ENCODE measurements around the gene DCTN1.
A peak's percentile ranks its signal among the peaks of the same experiment; 100 is the strongest.

Gene DCTN1

DNA sequence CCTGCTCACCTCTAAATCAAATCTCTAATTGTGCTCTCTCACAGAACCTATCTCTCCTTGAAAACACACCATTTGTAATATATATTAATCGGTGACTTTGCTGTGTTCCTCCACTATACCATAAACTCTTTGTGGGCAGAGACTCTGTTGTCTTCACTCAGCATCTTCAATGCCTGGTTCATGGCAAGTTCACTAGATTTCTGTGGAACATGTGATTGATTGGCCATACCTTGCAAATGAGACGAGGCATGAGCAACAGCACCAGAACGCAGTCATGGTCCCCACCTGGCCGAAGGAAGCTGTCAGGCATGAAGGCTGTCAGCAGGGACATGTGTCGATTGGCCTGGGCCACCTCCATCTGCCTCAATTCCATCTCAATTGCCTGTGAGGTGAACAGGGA, 11.6 kb downstream of the DCTN1 start:
- no peak for DNase-seq

DNA sequence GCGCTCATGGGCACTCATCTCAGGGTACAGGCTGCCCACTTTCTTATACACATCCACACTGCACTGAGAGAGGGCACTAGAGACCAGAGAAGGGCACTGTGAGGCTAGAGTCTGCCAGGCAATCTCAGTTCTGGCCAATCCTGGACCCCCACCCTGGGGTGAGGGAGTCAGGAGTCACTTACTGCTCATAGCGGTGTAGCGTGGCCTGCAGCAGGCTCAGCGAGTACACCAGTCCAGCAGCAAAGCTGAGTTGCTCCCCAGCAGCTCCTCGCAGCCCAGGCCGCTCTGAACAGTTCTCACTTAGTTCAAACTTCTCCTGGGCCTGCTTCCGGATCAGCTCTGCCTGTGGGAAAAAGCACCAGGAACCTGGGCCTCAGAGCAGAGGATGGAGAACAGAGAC, 12.3 kb downstream of the DCTN1 start:
- no peak for DNase-seq

DNA sequence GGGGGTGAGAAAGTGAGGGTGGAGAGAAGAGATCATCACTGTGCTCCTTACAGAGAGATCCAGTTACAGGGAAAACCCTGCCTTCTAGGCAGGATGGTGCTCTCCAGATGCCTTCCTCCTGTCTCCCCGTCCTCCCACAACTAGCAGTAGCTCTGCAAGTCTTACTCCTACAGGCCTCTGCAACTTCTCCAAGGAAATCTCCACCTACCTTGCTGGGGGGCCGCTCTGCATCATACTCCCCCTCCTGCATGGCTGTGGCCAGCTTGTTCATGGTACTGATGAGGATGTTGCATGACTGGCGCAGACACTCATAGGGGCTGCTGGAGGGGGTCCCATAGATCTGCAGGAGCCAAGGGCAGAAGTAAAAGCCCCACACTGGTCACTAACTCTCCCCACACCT, 14.1 kb downstream of the DCTN1 start:
- DNase-seq, result no peak

GRCh38 chr2:74364533-74365505, 15.3 kb downstream of the DCTN1 start:
- DNase-seq, result no peak

DNA sequence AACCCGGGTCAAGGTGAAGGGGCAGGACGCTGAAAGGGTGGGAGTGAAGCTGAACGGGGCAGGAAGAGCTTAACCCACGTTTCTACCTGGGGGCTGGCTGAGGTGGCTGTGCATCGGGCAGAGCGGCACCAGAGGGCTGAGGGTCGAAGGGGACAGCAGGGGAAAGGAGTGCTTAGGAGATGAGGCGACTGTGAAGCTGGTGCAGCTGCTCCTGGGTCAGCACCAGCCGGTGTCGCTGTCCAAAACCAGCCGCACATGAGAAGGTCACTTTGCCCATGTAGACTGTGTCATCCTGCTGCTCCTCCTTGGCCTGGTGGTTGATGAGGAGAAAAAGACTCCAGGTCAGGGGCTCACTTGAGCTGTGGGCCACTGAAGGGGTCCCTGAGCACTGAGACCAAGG, 18.8 kb downstream of the DCTN1 start:
- no peak for DNase-seq

- no peak for DNase-seq
Measured at GRCh38 chr2:74357627-74358026, 22.5 kb downstream of the DCTN1 start.

DNA sequence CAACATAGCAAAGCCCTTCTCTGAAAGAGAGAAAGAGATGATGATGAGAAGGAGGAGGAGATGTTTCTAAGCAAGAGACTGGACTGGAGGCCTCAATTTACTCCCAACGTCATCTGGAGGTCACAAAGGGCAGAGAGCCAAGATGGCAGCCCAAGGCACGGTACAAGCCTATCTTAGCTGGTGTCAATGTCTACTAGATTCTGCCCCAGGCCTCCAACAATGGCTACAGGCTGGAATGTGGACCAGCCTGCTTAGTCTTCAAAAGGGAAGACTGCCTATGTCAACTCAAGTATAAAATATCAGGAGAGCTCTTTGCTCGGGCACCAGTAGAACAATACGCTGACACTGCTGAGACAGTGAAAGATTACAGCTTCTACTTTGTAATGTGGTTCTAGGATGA, 30.2 kb downstream of the DCTN1 start:
- no peak for DNase-seq

DNA sequence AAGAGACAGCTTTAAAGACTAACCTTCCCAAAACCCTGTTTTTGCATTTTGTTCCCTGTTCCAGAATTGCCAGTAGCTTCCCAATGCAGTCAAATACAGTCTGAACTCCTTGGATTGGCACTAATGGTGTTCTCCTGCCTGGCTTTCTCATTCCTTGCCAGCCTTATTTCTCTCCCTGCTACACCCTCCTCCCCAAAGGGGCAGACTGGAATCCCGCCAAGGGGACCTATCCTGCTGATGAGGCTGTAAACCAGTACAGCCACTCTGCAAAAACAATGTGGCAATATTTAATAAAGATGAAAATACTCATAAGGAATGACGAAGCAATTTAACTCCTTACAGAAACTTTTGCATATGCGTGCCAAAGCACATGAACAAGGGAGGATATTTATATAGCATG, 32.4 kb downstream of the DCTN1 start:
- DNase-seq, result no peak

- DNase-seq, result no peak
Measured at GRCh38 chr2:74347303-74347702, 32.8 kb downstream of the DCTN1 start.

GRCh38 chr2:74345272-74345943, 34.7 kb downstream of the DCTN1 start:
- DNase-seq, result no peak

DNA sequence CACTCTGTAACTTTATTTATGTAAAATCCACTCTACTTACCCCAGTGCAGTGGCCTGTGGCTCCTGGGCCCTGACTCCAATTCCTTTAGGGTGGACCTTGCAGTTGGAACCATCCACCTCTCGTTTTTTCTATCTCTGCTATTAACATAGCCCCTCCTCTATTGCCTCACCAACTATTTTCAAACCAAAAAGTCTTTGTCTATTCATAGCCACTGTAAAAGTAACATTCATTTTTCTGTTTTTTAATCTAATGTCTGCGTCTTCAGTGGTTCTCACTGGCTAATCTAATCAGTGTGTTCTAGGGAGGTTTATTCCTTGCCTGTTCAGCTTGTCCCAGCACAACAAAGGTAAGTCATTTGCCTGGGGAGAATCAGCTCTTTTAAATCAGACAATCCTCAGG, 36.8 kb downstream of the DCTN1 start, which contains the start of gene SLC4A5:
SLC4A5 (minus strand) TSS at position 101 of the 400 bp plus-strand sequence. CDS start 28,393 bp downstream, outside the sequence.
- DNase-seq, result no peak

- peak; percentile 4 for DNase-seq
Measured at GRCh38 chr2:74336227-74336626, 43.9 kb downstream of the DCTN1 start.

DNA sequence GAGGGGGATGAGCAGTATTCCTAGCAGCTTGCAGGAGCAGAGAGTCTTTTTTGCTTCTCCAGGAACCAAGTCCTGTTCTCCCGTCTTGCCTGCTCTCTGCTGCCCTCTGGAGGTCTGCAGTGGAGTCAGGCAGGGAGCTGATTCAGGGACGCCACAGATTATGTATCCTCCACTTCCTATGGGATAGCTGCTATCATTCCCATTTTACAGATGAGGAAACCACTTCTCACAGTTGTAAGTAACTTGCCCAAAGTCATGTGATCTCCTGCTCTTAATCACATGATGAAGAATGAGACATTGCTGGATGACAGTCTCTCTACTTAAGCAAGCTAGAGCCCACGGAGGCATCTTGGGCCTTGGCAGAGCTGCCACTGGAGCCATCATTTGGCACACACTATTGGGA, 45.2 kb downstream of the DCTN1 start:
- DNase-seq, result peak; percentile 47

GRCh38 chr2:74333896-74334586, 46.1 kb downstream of the DCTN1 start:
- no peak for DNase-seq

- peak; percentile 16 for DNase-seq
Measured at GRCh38 chr2:74333175-74333574, 46.9 kb downstream of the DCTN1 start.

DNA sequence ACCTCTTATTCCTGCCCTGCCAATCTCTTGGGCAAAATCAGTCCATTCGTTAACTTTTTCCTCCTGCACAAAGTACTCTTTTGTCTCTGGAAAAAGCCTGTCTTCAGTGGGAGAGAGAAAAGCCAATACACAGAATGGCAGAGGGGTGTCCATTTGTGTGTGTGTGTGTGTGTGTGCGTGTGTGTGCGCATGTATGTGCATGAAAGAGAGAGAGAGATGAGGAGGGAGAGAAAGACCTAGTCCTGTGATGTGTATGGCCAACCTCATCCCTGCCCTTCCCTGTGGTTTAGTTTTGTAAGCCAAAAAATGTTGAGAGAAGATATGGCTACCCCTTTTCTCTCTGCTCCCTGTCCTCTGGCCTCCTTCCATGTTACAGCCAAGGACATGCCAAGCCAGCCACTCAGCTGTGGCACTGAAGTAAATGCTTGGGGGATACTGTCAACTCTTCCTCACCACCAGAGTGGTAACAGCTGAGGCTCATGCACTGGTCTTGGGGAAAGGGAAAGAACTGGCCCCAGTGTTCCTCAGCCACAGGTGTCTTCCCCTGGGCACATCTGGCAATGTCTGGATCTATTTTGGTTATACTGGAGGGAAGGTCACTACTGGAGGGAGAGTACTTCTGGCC, 47.4 kb downstream of the DCTN1 start:
- DNase-seq, result no peak

GRCh38 chr2:74328573-74328972, 51.5 kb downstream of the DCTN1 start:
- DNase-seq, result no peak

- DNase-seq, result no peak
Measured at GRCh38 chr2:74328074-74328473, 52.0 kb downstream of the DCTN1 start.

DNA sequence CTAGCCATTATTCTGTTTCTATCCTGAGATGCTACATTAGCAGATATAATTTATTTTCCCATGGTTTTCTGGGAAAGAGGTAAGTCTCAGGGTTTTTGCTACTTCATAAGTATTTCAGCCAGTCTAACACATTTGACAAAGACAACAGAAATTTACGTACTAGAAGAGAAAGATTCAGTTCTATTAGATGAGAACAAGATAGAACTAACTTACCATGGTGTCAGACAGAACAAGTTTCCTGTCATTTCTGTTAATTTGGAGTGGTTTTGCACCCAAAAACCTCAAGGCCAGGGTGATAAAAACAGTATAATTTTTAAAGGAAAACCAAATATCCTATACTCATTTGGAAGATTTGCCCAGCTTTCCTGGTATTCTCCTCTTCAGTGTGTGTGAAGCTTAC, 52.5 kb downstream of the DCTN1 start:
- DNase-seq, result no peak

DNA sequence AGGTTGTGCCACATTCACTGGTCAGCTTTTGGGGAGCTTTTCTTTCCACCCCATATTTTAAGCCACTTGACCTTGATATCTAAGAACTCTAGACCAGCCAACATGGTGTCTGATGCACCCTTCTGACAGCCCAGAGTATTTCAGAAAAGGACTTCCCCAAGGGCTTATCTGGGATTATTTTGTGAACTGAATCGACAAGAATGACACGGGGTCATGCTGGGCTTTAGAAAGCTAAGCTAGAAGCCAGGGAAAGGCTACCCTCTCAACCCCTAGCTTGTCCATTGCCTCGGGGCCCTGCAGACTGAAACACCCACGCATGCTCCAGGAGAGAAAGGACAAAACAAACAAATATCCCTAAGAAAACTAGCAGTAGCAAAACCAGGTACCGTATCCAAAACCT, 52.9 kb downstream of the DCTN1 start:
- no peak for DNase-seq

GRCh38 chr2:74325815-74326214, 54.3 kb downstream of the DCTN1 start:
- DNase-seq, result no peak

- DNase-seq, result no peak
Measured at GRCh38 chr2:74321737-74322136, 58.4 kb downstream of the DCTN1 start.

DNA sequence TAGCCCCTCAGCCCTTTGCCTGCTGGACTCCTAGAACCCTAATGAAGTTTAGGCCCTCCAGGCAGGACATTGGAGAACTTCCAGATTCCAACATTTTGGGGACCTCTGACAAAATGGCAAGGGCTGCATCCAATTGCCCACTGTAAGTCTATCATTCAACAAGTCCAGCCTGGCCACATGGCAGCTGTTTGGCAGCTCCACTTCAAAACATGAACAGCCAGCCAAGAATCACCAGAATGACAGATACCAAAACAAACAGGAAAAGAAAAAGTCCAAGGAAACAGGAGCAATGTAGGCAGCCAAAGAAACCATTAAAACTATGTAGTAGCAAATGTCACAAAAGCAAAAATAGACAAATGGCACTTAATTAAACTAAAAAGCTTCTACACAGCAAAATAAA, 62.4 kb downstream of the DCTN1 start:
- no peak for DNase-seq
